Measurements from ENCODE around the gene SMG7.

SMG7 gene

GRCh38 chr1:183467687-183468086 is 4.6 kb upstream of the SMG7 start:
- DNase-seq (ENCODE audit: low read depth): no peak

DNA sequence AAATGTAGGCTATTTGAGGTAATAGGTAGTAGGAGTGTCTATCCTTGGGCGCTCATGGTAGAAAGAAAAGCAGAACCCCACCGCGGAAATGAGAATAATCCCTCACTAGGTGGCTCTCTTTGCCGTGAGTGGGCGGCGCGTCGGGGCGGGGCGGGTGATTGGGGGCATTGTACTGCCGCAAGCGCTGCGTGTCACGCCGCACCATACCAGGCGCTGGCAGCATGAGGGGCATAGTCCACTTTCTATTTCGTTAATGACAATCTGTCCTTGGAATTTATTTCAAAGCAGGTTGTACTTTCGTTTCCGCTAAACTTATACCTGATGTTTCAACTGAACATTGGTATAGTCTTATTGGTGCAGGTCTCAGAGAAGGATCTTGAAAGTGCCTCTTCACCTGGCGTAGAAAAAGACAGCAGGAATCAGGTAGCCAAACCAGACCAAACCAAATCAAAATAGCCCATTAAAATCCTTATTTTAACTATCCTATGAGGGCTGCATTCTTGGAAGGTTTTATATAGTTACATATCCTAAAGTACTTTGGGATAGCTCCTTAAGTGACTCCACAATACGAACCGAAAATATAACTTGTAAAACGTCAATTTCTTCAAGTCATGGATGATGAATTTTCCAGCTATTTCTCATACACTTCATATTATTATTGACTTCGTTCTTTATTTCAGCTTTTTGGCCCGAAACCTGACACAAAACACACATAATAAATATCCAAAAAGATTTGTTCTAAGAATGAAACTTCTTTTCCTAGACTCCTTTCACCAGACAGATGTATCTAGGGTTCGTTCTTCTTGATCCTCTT is 1.9 kb upstream of the SMG7 start:
- DNase-seq (ENCODE audit: low read depth): peak; percentile 87

DNA sequence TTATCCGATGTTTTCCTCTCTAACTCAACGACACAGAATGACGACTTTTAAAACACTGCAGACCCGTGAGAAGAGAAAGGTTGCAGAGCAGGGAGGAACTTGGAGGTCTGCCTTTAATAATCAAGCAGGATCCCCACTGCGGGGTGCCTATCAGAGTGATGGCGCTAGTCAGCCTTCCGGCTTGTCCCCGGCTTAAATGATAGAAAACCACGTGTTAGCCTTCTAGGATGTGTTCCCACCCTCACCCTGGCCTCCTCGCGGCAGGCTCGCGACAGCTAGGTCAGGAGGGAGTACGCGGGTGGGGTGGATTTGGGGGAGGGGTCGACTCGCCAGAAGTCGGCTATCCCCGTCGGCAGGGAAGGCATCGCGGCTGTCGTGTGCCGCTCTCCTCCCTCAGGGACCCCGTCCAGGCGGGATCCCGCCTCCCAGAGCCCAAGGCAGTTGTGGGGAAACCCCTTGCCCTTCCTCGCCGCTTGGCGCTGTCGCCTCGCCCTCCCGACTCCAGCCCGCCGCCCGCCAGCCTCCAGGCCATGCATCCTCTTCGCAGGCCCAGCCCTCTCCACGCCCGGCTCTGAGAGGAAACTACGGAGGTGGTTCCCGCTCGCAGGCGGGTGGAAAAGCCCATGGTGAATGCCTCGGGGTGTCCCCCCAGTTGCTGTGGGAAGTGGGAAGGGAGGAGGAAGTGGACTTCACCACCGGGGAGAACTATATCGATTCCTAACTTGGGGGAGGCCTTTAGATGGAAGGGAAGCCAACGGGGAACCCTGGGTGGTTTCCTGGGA is 1.1 kb upstream of the SMG7 start:
- DNase-seq (ENCODE audit: low read depth): peak; percentile 55

GRCh38 chr1:183471743-183472487 is 384 bp upstream of the SMG7 start:
- peak; percentile 98 for DNase-seq (ENCODE audit: low read depth)

- DNase-seq (ENCODE audit: low read depth): no peak
These were observed 878 bp downstream of the SMG7 start for GRCh38 chr1:183473217-183473536.

- no peak for DNase-seq (ENCODE audit: low read depth)
These were observed 3.8 kb downstream of the SMG7 start for GRCh38 chr1:183476081-183476480.

DNA sequence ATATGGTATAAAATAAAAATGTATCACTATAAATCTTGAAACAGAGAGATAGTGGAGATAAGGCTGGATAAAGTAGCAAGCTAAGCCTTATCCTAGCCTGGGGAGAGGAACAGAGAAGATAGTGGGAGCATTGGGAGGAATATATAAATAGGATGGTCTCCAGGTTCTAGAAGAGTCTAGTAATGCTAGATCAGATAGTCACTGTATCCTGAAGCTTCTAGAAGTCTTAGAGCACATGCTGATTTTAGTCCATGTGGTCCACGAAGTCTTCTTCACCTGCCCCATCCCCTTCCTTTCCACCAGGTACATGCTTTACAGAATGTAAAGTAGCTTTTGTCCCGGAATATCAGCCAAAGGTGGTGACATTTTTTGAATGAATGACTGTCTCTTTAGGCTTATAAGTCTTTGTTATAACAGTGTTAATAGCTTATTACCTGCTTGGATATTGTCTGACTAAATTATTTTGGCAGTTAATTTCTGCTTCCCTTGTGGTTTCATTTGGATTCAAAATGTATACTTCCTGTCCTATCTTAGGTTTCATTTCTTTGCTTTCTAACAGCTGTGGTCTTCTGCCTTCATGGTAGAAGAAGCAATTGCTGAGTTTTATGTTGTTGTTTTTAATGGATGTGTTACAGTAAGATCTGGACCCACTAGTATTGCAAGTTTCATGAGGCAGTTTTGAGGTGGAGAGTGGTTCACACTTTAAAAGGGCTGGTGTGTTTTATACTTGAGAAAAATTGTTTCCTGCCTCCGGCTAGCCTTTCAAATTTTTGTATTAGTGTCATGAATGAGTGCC is 5.9 kb downstream of the SMG7 start:
- DNase-seq (ENCODE audit: low read depth): no peak

DNA sequence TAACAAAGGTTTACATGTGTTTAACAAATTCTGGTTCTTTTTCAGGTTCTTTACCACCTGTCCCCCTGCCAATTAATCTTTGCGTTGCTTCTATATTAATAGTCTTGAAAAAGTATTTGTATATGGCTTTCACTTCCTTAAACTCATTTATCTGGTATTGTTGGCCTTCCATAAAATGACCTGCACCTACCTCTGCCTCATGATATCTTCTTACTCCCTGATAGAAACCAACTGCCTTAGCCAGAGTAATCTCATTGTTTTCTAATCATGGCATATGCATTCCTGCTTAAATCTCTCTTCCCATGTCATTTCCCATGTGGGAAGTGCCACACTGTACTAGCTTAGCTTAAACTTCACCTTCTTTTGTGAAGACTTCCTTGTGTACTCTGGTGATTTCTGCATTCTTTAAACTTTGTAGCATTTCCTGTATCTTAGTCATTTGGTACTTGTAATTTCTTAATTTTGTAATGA is 8.7 kb downstream of the SMG7 start:
- no peak for DNase-seq (ENCODE audit: low read depth)

DNA sequence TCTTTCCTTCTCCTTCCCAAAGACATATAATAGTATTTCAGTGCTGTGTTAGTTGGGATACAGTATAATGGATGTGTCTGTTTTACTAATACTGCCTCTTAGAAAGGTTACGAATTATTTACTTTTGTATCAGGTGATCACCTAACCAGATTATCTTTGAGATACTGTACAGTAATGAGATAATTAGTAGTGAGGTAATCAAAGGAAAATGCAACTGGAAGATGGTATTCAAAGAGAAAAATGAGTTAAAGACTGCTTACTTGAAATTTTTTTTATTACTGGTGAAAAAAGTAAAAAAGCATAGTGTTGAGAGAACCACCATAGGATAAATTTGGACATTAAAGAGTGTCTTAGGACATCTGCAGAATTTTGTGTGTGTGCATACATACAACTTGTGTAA is 10.9 kb downstream of the SMG7 start:
- no peak for DNase-seq (ENCODE audit: low read depth)

DNA sequence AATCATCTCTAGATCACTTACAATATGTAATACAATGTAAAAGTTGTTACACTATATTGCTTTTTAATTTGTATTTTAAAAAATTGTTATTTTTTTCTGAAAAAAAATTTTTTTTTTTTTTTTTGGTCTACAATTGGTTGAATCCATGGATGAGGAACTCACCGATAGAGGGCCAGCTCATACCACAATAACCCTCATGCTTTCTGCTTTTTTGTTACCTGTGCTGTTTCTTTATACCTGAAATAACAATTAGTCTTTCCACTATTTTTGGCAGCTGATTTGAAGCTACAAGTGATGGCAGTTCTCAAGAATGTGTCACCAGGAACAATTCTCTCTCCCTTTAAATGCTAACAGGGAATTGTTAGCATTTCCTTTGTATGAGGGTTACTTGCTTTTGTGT is 12.0 kb downstream of the SMG7 start:
- DNase-seq (ENCODE audit: low read depth): no peak

DNA sequence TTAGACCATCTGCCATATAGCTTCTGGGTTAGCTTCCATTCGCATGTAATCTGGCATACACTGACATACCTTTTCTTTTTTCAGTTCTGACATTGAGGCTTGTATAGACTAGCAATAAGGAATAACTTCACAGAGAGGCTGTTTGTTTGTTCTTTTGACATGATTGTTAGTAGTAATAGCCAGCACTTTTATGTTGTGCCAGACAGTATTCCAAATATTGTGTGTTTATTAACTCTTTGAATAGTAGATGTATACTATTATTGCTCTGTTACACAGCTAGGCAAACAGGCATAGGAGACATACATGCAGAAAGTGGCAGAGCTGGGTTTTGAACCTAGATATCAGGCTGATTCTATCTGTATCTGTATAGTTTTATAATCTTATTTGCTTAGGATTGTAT is 12.6 kb downstream of the SMG7 start:
- no peak for DNase-seq (ENCODE audit: low read depth)

- DNase-seq (ENCODE audit: low read depth): no peak
These were observed 15.6 kb downstream of the SMG7 start for GRCh38 chr1:183487674-183488442.

DNA sequence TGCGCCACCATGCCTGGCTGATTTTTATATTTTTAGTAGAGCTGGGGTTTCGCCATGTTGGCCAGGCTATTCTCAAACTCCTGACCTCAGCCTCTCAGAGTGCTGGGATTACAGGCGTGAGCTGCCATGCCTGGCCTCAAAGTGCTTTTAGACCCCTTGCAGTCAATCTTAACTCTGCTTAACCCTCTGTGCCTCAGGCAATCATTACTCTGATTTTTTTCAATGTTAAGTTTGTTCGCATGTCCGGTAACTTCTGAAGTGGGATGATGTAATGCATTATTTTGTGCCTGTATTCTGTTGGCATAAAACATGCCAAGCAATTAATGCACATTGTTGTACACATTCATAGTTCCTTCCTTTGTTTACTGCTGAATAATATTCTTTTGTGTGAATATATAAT is 18.6 kb downstream of the SMG7 start:
- DNase-seq (ENCODE audit: low read depth): no peak

- no peak for DNase-seq (ENCODE audit: low read depth)
These were observed 21.4 kb downstream of the SMG7 start for GRCh38 chr1:183493540-183494245.

DNA sequence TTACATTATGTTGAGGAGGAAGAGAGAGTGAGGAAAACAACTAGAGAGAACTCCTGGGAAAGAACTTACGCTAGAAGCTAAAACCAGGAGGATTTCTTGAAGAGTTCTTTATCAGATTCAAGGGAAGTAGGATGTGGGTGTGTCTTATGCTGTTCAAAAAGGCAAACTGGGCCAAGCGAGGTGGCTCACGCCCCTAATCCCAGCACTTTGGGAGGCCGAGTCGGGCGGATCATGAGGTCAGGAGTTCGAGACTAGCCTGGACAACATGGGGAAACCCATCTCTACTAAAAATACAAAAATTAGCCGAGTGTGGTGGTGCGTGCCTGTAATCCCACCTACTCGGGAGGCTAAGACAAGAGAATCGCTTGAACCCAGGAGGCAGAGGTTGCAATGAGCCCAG is 23.1 kb downstream of the SMG7 start:
- no peak for DNase-seq (ENCODE audit: low read depth)

GRCh38 chr1:183497218-183497617 is 24.9 kb downstream of the SMG7 start:
- no peak for DNase-seq (ENCODE audit: low read depth)

DNA sequence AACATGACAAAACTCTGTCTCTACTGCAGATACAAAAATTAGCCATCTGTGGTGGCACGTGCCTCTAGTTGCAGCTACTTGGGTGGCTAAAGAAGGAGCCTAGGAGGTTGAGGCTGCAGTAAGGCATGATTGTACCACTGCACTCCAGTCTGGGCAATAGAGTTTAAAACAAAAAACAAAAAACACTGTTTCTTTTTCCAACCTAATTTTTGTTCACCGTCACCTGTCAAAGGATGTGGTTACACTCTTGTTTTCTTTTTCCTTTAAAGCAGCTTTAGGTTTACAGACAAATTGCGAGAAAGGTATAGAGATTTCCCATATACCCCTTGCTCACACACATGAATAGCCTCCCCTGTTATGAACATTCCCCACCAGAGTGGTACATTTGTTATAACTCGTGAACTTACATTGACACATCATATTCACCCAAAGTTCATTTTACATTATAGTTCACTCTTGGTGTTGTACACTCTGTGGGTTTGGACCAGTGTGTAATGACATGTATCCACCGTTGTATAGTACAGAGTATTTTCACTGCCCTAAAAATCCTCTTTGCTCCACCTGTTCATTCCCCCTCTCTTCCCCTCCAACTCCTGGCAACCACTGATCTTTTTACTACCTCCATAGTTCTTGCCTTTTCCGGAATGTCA is 26.2 kb downstream of the SMG7 start:
- no peak for DNase-seq (ENCODE audit: low read depth)

DNA sequence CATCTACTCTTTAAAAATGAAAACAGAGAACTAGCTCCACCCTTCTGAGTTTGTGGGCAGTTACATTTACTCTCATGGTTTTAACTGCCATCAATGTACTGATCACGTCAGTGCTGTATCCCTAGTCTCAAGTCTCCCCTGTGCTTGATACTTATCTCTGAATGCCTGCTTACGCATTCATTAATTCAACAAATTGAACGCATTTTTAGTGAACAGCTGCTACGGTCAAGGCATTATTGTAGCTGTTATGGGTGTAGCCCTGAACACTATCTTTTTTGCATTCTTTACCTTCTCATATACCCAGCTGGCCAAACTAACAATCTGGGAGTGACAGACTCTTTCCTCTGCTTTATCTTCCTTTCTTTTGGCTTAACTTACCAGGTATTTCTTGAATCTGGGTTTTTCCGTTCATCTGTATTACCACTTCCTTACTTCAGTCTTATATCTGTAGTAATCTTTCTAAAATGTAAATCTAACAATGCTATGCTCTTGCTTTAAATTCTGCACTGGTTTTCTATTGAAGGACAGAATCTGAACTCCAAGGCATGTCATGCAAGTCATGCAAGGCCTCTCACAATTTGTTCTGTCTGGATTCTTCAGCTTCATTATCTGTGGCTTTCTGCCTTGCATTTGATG is 33.3 kb downstream of the SMG7 start:
- DNase-seq (ENCODE audit: low read depth): no peak

DNA sequence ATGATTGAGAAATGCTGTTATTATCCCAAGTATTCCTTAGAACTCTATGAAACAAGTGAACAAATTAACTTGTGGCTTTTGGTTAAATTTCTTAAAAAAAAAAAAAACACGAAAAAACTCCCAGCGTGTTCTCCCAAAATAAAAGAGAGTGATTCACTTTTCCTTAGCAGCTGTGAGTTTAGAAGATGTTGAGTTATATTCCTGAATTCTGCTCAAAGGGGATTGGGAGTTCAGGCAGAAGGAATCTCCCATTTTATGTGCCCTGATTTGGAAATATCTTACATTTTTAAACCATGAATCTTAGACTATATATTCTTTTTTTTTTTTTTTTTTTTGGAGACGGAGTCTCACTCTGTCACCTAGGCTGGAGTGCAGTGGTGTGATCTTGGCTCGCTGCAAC is 34.3 kb downstream of the SMG7 start:
- no peak for DNase-seq (ENCODE audit: low read depth)

DNA sequence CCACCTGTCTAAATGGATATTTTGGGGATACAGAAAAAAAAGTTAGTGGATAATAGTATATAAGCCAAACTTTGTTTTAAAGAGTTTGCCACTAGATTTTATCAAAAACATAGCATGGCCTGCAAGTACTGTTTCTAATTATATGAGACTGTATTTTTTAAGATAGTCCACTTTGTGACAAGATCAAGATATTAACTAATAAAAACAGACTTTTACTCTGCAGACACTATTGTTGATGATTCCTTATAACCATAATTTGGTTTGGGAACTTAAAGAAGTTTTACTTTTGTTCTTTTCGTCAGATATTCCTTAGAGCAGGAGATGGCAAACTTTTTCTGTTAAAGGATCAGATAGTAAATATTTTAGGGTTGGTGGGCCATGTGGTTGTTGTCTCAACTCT is 36.4 kb downstream of the SMG7 start:
- no peak for DNase-seq (ENCODE audit: low read depth)

All from activated T-cell treated with anti-CD3 and anti-CD28 coated beads for 24 hours (primary cell).